Calu3 (cell line): ENCODE results near the gene POU1F1. TPM values are rescaled to one million over a fixed set of nuclear protein-coding genes. Genes with fewer than 3 reads are reported as not detected.
A peak's percentile ranks its signal among the peaks of the same experiment; 100 is the strongest.
"Not testable (repeated sequence)": the region's sequence is repeated elsewhere in the genome, so short reads cannot be mapped to it uniquely, and the experiment has no call there.

Experiments used
- BruUV-seq: library from RNA; stranded (reverse); fragments of 400-500 nt; replicated peaks from 2 replicates; lab custom pipeline; 2021; lab: Mats Ljungman, UMichigan
- CTCF ChIA-PET: fragments of 300-600 bp; sonication (Branson Sonifier 250); formaldehyde crosslinking; loops from one replicate; lab custom pipeline; 2022; ENCODE audit warnings: antibody characterized with exemption; lab: Charles Lee
- DNase-seq: peaks from one replicate; pipeline ENCODE4 v3.0.0; 2022
- H3K27ac Mint-ChIP-seq: one replicate; pipeline ENCODE4 v1.8.0; 2022; ENCODE audit warnings: mixed read lengths; ENCODE audit not compliant: unreplicated experiment
- H3K27me3 Mint-ChIP-seq: one replicate; pipeline ENCODE4 v1.8.0; 2022; ENCODE audit warnings: mixed read lengths; ENCODE audit not compliant: unreplicated experiment
- H3K36me3 Mint-ChIP-seq: one replicate; pipeline ENCODE4 v1.8.0; 2022; ENCODE audit warnings: mild to moderate bottlenecking, moderate library complexity, mixed read lengths; ENCODE audit not compliant: insufficient read depth, unreplicated experiment
- H3K4me1 Mint-ChIP-seq: one replicate; pipeline ENCODE4 v1.8.0; 2022; ENCODE audit warnings: mild to moderate bottlenecking, low read depth, mixed read lengths; ENCODE audit not compliant: unreplicated experiment
- H3K4me3 Mint-ChIP-seq: one replicate; pipeline ENCODE4 v1.8.0; 2022; ENCODE audit warnings: mild to moderate bottlenecking, low read depth, moderate library complexity, mixed read lengths; ENCODE audit not compliant: unreplicated experiment
- H3K9me3 Mint-ChIP-seq: one replicate; pipeline ENCODE4 v1.8.0; 2022; ENCODE audit warnings: low read depth, mixed read lengths; ENCODE audit not compliant: unreplicated experiment
- CTCF ChIP-seq: fragments of 200-600 bp; IDR thresholded peaks from one replicate; pipeline ENCODE4 v1.8.0; 2022; ENCODE audit warnings: antibody characterized with exemption; ENCODE audit not compliant: unreplicated experiment
- intact Hi-C: fragments of 100-400 bp; cut with micrococcal nuclease; formaldehyde crosslinking; loops from one replicate; pipeline ENCODE4 v1.10.0; 2022; ENCODE audit not compliant: unreplicated experiment
- total RNA-seq: library from RNA; stranded (reverse); gene quantifications from 2 replicates; pipeline ENCODE4 v1.2.3, GENCODE V29; 2022

POU1F1 gene
- total RNA-seq, 1 experiment from 2014 or later: not detected

GRCh38 chr3:87250009-87250408 is 26.4 kb downstream of the POU1F1 start:
- no peak for DNase-seq
- no TSS peak for BruUV-seq
- H3K27me3 Mint-ChIP-seq: no peaks in the 10 kb centered on the region
- H3K4me3 Mint-ChIP-seq: no peak overlapping the region
- peaks cover 5% of the 10 kb centered on the region for H3K4me1 Mint-ChIP-seq
- CTCF ChIA-PET: no interaction called here
- H3K36me3 Mint-ChIP-seq: peaks cover 11% of the 10 kb centered on the region
- no peaks in the 10 kb centered on the region for H3K9me3 Mint-ChIP-seq
- H3K27ac Mint-ChIP-seq: no peak overlapping the region
- no peak for TF ChIP-seq CTCF
- intact Hi-C loops: no loop called here

- CTCF ChIA-PET: no interaction called here
- H3K4me3 Mint-ChIP-seq: no peak overlapping the region
- no peak for TF ChIP-seq CTCF
- intact Hi-C loops: no loop called here
- H3K4me1 Mint-ChIP-seq: peaks cover 5% of the 10 kb centered on the region
- H3K27me3 Mint-ChIP-seq: no peaks in the 10 kb centered on the region
- no TSS peak for BruUV-seq
- H3K36me3 Mint-ChIP-seq: peaks cover 7% of the 10 kb centered on the region
- DNase-seq: no peak
- H3K9me3 Mint-ChIP-seq: no peaks in the 10 kb centered on the region
- H3K27ac Mint-ChIP-seq: no peak overlapping the region
Observed at GRCh38 chr3:87248831-87249230, 27.6 kb downstream of the POU1F1 start.

GRCh38 chr3:87248231-87248630 is 28.2 kb downstream of the POU1F1 start:
- BruUV-seq, intact Hi-C loops, H3K27me3 Mint-ChIP-seq, H3K9me3 Mint-ChIP-seq, CTCF ChIA-PET, H3K4me1 Mint-ChIP-seq, H3K36me3 Mint-ChIP-seq, H3K4me3 Mint-ChIP-seq, DNase-seq, H3K27ac Mint-ChIP-seq: not testable (repeated sequence)

GRCh38 chr3:87247430-87247773 is 29.0 kb downstream of the POU1F1 start:
- DNase-seq: no peak
- no peak overlapping the region for H3K27ac Mint-ChIP-seq
- no peaks in the 10 kb centered on the region for H3K9me3 Mint-ChIP-seq
- H3K27me3 Mint-ChIP-seq: no peaks in the 10 kb centered on the region
- intact Hi-C loops: no loop called here
- no peak for TF ChIP-seq CTCF
- CTCF ChIA-PET: no interaction called here
- peaks cover 7% of the 10 kb centered on the region for H3K36me3 Mint-ChIP-seq
- H3K4me3 Mint-ChIP-seq: no peak overlapping the region
- peaks cover 5% of the 10 kb centered on the region for H3K4me1 Mint-ChIP-seq
- no TSS peak for BruUV-seq

DNA sequence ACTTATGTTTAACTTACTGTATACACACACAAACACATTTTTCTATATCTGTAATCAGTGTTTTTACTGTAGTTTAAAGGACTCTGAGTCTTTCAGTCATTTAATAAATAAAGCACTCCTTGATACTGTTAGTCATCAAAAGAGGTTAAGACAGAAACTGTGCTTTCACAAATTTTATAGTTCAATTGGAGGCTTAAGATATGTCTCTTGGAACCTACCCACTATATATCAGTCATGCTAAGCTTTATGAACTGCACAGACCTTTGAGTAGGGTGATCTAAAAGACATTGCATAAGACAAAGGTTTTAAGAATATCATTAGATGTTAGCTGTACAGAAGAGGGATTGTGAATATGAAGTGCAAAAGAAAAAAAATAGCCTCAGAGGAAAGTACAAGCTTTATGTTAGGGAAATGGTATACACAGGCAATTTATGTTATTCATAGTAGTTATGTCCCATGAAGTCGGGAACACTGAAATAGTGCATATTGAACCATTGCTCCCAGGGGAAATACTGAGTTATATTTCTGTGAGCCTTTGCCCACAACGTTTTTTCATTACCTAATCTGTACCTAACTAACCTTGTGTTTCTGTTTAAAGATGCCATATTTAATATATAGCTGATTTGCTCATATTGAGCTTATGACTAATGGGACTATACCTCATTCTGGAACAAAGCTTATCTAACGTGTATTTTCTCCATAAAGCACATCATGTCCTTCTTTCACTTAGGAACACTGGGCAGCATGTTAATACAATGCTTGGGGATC is 29.5 kb downstream of the POU1F1 start:
- Mint-ChIP-seq H3K4me3 (no peak overlapping the region), H3K27ac (no peak overlapping the region), H3K9me3 (no peaks in the 10 kb centered on the region), H3K4me1 (peaks cover 5% of the 10 kb centered on the region), H3K27me3 (no peaks in the 10 kb centered on the region), H3K36me3 (peaks cover 7% of the 10 kb centered on the region)
- TF ChIP-seq CTCF: no peak
- BruUV-seq: TSS peak; percentile 4
- no peak for DNase-seq
- intact Hi-C loops: no loop called here
- CTCF ChIA-PET: no interaction called here
